NCI-H510A treated with DMSO at 0.1 percent for 48 hours (cell line): ENCODE data around the gene PTOV1.

Source experiments
- DNase-seq: peaks from one replicate; lab custom pipeline; 2025; lab: John Stamatoyannopoulos, UW

The PTOV1 gene

GRCh38 chr19:49858088-49858985 is 7.4 kb downstream of the PTOV1 start:
- DNase-seq = no peak

GRCh38 chr19:49859682-49860335 is 8.8 kb downstream of the PTOV1 start:
- no peak for DNase-seq

- DNase-seq = no peak
These were observed 9.6 kb downstream of the PTOV1 start for GRCh38 chr19:49860336-49861102.

- DNase-seq = no peak
These were observed 10.1 kb downstream of the PTOV1 start for GRCh38 chr19:49861107-49861506.

- DNase-seq = no peak
These were observed 10.8 kb downstream of the PTOV1 start for GRCh38 chr19:49861541-49862378.

GRCh38 chr19:49862391-49863253 is 11.7 kb downstream of the PTOV1 start:
- DNase-seq = peak; percentile 18

- no peak for DNase-seq
These were observed 12.4 kb downstream of the PTOV1 start for GRCh38 chr19:49863254-49863934.

- DNase-seq = no peak
These were observed 13.0 kb downstream of the PTOV1 start for GRCh38 chr19:49863935-49864320.

GRCh38 chr19:49864890-49865289 is 13.9 kb downstream of the PTOV1 start:
- no peak for DNase-seq

GRCh38 chr19:49866933-49867782 is 16.2 kb downstream of the PTOV1 start, which contains the start of gene PNKP:
Gene PNKP (minus strand): TSS chr19:49867576. CDS start chr19:49867204, 372 bp downstream.
- peak; percentile 92 for DNase-seq

GRCh38 chr19:49869009-49869483 is 18.1 kb downstream of the PTOV1 start:
- DNase-seq = no peak

- peak; percentile 99 for DNase-seq
These were observed 18.7 kb downstream of the PTOV1 start for GRCh38 chr19:49869484-49870308.

GRCh38 chr19:49870309-49870901 is 19.4 kb downstream of the PTOV1 start:
- no peak for DNase-seq

- no peak for DNase-seq
These were observed 20.5 kb downstream of the PTOV1 start for GRCh38 chr19:49871349-49871985.

GRCh38 chr19:49872245-49873128 is 21.5 kb downstream of the PTOV1 start:
- no peak for DNase-seq

GRCh38 chr19:49873129-49873521 is 22.2 kb downstream of the PTOV1 start:
- DNase-seq = no peak
